ENCODE data around the gene PKN1.

PKN1 gene

GRCh38 chr19:14405758-14406644, 27.1 kb upstream of the PKN1 start:
- no peak for TF ChIP-seq MYC (IDR thresholded peaks at IDR 0.05; ENCODE audit: low read depth, low read length)
- TF ChIP-seq, protein P1, sequence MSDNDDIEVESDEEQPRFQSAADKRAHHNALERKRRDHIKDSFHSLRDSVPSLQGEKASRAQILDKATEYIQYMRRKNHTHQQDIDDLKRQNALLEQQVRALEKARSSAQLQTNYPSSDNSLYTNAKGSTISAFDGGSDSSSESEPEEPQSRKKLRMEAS (IDR thresholded peaks at IDR 0.05; ENCODE audit: low read depth, low read length): 0 out of 2 replicates have a peak, but pooled peaks have one; percentile 44
- TF ChIP-seq, protein P2, sequence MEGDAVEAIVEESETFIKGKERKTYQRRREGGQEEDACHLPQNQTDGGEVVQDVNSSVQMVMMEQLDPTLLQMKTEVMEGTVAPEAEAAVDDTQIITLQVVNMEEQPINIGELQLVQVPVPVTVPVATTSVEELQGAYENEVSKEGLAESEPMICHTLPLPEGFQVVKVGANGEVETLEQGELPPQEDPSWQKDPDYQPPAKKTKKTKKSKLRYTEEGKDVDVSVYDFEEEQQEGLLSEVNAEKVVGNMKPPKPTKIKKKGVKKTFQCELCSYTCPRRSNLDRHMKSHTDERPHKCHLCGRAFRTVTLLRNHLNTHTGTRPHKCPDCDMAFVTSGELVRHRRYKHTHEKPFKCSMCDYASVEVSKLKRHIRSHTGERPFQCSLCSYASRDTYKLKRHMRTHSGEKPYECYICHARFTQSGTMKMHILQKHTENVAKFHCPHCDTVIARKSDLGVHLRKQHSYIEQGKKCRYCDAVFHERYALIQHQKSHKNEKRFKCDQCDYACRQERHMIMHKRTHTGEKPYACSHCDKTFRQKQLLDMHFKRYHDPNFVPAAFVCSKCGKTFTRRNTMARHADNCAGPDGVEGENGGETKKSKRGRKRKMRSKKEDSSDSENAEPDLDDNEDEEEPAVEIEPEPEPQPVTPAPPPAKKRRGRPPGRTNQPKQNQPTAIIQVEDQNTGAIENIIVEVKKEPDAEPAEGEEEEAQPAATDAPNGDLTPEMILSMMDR (IDR thresholded peaks at IDR 0.05; ENCODE audit: low read depth, low read length): peak; percentile 29
- H3K4me3 ChIP-seq (ENCODE audit: low read depth, low read length): no peak overlapping the region
- peak; percentile 84 for DNase-seq (ENCODE audit: low read depth)

DNA sequence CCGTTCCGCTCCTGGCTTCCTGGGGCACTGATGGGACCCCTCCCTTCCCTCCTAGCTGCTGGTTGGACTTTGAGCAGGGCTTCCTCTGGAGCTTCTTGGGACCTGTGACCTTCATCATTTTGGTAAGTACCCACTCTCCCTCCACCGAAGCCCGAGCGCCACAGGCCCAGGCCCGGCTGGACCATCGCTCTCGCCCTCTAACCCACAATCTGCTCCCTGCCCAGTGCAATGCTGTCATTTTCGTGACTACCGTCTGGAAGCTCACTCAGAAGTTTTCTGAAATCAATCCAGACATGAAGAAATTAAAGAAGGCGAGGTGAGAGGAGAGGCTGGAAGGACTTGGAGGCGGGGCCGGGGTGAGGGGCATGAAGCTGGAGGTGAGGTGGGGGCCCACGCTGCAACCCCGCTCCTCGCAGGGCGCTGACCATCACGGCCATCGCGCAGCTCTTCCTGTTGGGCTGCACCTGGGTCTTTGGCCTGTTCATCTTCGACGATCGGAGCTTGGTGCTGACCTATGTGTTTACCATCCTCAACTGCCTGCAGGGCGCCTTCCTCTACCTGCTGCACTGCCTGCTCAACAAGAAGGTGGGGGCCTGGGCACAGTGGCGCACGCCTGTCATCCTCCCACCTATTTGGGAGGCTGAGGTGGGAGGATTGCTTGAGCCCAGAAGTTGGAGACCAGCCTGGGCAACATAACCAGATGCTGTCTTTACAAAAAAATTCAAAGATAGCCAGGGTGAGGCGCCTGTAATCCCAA, 26.3 kb upstream of the PKN1 start:
- H3K4me3 ChIP-seq (ENCODE audit: low read depth, low read length): no peak overlapping the region
- DNase-seq (ENCODE audit: low read depth): no peak
- TF ChIP-seq, protein P2 (IDR thresholded peaks at IDR 0.05; ENCODE audit: low read depth, low read length): no peak
- TF ChIP-seq MYC (IDR thresholded peaks at IDR 0.05; ENCODE audit: low read depth, low read length) (no peak), POLR2A (IDR thresholded peaks at IDR 0.05; ENCODE audit: extremely low read depth, insufficient read length) (no peak)
- TF ChIP-seq, protein P1 (IDR thresholded peaks at IDR 0.05; ENCODE audit: low read depth, low read length): no peak

GRCh38 chr19:14407605-14408484, 25.3 kb upstream of the PKN1 start:
- TF ChIP-seq POLR2A (IDR thresholded peaks at IDR 0.05; ENCODE audit: extremely low read depth, insufficient read length) (no peak), MYC (IDR thresholded peaks at IDR 0.05; ENCODE audit: low read depth, low read length) (no peak)
- TF ChIP-seq, protein P1 (IDR thresholded peaks at IDR 0.05; ENCODE audit: low read depth, low read length): no peak
- TF ChIP-seq, protein P2 (IDR thresholded peaks at IDR 0.05; ENCODE audit: low read depth, low read length): no peak
- H3K4me3 ChIP-seq (ENCODE audit: low read depth, low read length): no peak overlapping the region
- no peak for DNase-seq (ENCODE audit: low read depth)

DNA sequence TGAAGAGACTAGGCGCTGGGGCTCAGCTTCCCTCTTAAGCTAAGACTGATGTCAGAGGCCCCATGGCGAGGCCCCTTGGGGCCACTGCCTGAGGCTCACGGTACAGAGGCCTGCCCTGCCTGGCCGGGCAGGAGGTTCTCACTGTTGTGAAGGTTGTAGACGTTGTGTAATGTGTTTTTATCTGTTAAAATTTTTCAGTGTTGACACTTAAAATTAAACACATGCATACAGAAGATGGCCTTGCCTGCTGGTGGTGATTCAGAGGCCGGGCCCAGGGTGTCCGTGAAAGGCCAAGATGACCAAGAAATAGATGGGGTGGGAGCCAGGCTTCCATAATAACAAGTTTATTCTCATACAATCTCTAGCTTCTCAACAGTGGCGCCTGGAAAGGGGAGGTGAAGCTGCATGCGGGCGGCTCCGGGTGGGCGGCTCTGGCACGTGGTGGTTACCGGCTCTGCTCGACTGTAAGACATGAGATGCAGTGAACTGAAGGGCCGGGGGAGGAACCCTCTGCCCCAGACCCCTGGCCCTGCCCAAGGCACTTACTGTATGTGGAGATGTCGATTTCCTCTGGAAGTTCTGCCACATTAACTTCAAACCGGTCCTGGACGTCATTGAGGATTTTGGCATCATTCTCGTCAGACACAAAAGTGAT, 24.5 kb upstream of the PKN1 start:
- no peak overlapping the region for H3K4me3 ChIP-seq (ENCODE audit: low read depth, low read length)
- TF ChIP-seq, protein P1 (IDR thresholded peaks at IDR 0.05; ENCODE audit: low read depth, low read length): no peak
- TF ChIP-seq MYC (IDR thresholded peaks at IDR 0.05; ENCODE audit: low read depth, low read length) (no peak), POLR2A (IDR thresholded peaks at IDR 0.05; ENCODE audit: extremely low read depth, insufficient read length) (no peak)
- TF ChIP-seq, protein P2 (IDR thresholded peaks at IDR 0.05; ENCODE audit: low read depth, low read length): no peak
- peak; percentile 50 for DNase-seq (ENCODE audit: low read depth)
